HG03442 (cell line): ENCODE results near the gene TM4SF5.
"Not testable (repeated sequence)": the region's sequence is repeated elsewhere in the genome, so short reads cannot be mapped to it uniquely, and the experiment has no call there.

Source experiments
- ATAC-seq: cut with Tn5 transposase; IDR thresholded peaks from one replicate; pipeline ENCODE4 v1.9.1; 2021; ENCODE audit warnings: mild to moderate bottlenecking, moderate library complexity; ENCODE audit not compliant: unreplicated experiment

The TM4SF5 gene

GRCh38 chr17:4823373-4824089 is 51.8 kb downstream of the TM4SF5 start:
- no peak for ATAC-seq

- ATAC-seq = no peak
These were observed 55.7 kb downstream of the TM4SF5 start for GRCh38 chr17:4827399-4827798.

- ATAC-seq = not testable (repeated sequence)
These were observed 61.1 kb downstream of the TM4SF5 start for GRCh38 chr17:4832829-4833177.
